KBM-7 (cell line): ENCODE data around the gene LRRIQ1.
A peak's percentile ranks its signal among the peaks of the same experiment; 100 is the strongest.

Experiments used
- DNase-seq: peaks from one replicate; pipeline ENCODE4 v3.0.0-alpha.2; 2015
- in situ Hi-C: fragments of 300-500 bp; cut with MboI; formaldehyde crosslinking; loops from 2 replicates; pipeline ENCODE4 v1.14.3; 2020; ENCODE audit warnings: low sequenced_read_pairs, low pct_unique_long_range_greater_than_20kb, mixed read lengths

The LRRIQ1 gene

DNA sequence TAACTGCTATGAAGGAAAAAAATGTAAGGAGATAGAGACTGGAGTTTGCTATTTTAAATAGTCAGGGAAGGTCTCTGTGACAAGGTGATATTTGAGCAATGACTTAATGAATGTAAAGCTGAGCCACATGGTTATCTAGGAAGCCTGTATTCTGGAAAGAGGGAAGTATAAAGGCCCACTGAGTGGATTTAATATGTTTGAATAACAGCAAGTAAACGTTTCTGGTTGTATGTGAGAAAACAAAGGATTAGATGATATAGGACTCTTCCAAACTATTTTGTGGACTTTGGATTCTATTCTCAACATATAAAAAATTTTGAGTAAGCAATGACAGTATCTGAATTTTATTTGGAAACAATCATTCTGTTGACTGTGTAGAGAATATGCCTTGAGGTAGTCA, 5.2 kb downstream of the LRRIQ1 start:
- in situ Hi-C loops: no loop called here
- no peak for DNase-seq

DNA sequence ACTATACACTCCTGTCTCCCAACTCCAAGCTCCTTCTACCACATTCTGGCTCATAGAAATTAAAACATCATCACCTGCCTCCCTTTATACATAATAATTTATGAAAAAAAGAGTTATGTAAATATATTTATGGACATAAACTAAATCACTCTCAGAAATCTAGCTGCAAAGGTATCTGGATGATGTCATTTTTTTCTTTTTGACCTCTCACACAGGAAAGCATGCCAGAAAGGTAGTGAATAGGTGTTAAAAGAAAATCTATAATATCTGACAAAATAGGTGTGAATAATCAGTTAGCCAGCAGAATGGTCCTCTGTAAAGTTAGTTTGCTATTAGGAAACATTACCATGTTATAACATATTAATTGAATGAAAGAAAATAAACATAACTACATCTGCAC, 7.7 kb downstream of the LRRIQ1 start:
- in situ Hi-C loops: no loop called here
- DNase-seq: no peak

DNA sequence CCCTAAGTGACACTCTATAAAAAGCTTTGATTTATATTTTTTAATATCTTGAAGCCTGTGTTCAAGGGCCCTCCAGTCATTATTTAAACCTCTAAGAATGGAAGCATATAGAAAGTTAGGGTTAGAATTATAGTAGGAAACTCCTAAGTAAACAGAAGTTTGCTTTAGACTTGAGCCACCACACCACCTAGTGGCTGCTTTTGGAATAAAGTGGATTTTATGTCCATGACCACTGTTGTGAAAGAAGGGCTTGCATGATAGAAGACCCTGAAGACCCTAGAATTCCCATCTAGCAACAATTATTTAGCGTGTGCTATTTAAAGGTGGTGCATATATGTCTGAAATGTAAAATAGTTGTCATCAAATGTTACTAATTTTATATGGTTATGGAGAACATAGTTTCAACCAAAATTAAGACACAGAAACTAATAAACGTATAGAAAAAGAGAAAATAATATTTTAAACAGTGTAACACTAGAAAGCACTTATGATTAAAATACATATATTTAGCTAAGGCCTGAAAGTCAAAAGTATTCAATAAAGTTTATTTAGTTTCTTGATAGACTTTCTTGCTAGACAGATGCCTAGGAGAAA, 21.3 kb downstream of the LRRIQ1 start:
- in situ Hi-C loops: no loop called here
- peak; percentile 35 for DNase-seq

DNA sequence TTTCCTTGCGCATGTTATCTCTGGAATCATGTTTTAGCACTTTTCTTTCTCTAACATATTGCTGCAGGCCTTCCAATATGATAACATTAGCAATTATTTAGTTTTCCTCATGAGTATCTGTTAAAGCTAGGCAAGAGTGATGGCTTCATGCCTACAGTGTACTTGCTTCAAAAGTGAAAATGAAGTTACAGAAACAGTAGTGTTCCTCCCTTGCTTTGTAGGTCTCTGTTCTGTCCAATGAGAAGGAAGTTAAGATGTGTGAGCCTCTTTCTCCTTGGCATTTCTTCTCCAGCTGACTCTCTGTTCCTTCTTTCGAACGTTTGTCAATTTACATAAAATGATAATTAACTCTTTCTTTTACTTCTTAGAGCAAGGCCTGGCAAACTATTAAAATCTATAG, 22.2 kb downstream of the LRRIQ1 start:
- DNase-seq: no peak
- in situ Hi-C loops: no loop called here

- in situ Hi-C loops: no loop called here
- DNase-seq: no peak
Measured at GRCh38 chr12:85059594-85059993, 23.4 kb downstream of the LRRIQ1 start.

DNA sequence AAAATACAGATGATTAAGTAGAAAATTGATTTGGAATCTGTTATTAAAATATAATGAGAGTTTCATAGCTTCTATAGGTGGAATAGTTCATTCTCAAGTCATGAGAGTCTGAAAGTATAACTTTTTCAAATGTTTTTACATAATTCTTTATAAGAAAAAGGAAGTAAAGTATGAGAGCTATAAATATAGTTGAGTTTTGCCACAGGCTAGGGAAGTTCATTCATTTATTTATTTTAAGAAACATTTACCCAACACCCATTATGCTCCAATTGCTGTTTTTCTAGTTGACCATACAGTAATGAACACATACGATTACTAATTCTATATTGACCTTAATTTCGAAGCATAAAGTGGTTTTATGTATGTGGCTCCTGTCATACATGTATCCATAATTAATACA, 24.8 kb downstream of the LRRIQ1 start:
- no peak for DNase-seq
- in situ Hi-C loops: no loop called here

DNA sequence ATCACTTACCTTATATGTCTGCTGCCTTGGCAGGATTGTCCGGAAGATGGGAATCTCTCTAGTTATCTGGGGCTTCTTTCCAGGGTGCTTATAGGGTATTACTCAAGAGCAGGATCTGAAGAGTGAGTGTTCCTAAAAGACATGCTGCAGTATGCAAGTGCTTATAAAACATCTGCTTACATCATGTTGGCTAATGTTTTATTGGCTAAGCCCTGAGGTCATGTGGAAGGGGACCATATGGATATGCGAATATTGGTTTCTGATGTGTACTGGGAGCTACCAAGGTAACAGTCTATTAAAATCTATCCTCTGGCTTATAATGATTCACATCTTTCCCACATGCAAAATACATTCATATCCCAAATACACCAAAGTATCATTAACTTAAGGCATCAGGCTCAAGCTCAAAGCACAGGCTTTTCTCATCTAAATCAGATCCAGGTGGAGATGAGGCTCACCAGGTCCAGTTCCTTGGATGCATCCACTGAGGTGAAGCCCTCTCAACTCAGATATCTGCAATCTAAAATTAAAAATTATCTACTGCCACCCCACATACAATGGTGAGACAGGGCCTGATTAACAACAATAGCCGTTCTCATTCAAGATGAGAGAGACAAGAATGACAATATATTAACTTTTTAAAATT, 29.8 kb downstream of the LRRIQ1 start:
- in situ Hi-C loops: no loop called here
- no peak for DNase-seq

GRCh38 chr12:85072826-85073225, 36.7 kb downstream of the LRRIQ1 start:
- DNase-seq: no peak
- in situ Hi-C loops: no loop called here

GRCh38 chr12:85076688-85077430, 40.7 kb downstream of the LRRIQ1 start:
- in situ Hi-C loops: no loop called here

GRCh38 chr12:85085066-85085465, 48.9 kb downstream of the LRRIQ1 start:
- DNase-seq: no peak
- in situ Hi-C loops: no loop called here

More at GRCh38 chr12:85076688-85077430, 40.7 kb downstream of the LRRIQ1 start:
- peak; percentile 39 for DNase-seq

DNA sequence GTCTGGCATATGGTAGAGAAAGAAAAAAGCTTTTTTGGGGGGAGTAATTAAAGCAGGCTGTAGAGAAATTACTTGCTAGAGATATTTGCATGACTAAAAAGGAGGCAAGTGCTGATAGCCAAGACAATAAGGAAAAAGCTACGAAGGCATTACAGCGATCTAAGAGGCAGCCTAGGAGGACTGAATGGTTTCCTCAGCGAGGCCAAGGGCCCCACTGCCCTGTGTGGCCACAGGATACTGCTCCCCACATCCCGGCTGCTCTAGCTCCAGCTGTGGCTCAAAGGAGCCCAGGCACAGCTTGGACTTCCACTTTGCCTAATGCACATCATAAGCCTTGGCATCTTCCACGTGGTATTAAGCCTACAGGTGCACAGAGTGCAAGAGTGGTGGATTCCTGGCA, 53.6 kb downstream of the LRRIQ1 start:
- in situ Hi-C loops: no loop called here
- no peak for DNase-seq

- DNase-seq: no peak
- in situ Hi-C loops: no loop called here
Measured at GRCh38 chr12:85092814-85093370, 56.7 kb downstream of the LRRIQ1 start.

GRCh38 chr12:85095501-85095900, 59.4 kb downstream of the LRRIQ1 start:
- in situ Hi-C loops: no loop called here
- DNase-seq: no peak

DNA sequence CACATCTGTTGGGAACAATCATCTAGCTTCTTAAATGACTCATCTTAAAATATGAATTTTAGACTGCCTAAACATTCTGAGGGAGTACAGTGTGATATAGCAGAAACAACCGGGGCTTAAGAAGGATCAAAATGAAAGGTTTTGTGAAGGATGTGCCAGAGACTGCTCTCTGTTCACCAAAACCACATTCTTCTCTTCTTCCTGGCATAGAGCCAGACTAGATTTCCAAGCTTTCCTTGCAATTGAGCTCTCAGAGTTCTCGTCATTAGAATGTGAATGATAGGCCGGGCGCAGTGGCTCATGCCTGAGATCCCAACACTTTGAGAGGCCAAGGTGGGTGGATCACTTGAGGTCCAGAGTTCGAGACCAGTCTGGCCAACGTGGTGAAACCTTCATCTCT, 94.5 kb downstream of the LRRIQ1 start:
- in situ Hi-C loops: no loop called here
- no peak for DNase-seq

GRCh38 chr12:85138833-85139232, 102.7 kb downstream of the LRRIQ1 start:
- DNase-seq: no peak
- in situ Hi-C loops: no loop called here

DNA sequence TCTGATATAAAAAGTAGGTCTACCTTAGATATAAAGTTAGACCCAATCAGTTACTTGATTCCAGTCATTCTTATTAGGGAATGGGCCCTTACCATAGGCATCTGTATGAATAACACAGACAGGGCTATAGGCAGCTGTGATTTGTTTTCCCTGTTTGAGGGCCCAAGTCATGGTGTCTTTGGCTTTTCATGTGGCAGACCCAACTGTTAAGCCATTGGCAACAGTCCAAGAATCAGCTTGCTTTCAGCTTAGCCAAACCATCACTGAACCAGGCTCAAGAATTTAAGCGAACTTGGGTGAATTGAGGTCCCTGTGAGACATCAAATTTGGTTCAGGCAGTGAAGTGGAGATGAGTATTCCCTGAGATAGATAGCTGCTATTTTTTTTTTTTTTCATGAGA, 111.2 kb downstream of the LRRIQ1 start:
- in situ Hi-C loops: no loop called here
- no peak for DNase-seq

GRCh38 chr12:85152311-85152729, 116.2 kb downstream of the LRRIQ1 start:
- no peak for DNase-seq
- in situ Hi-C loops: no loop called here

DNA sequence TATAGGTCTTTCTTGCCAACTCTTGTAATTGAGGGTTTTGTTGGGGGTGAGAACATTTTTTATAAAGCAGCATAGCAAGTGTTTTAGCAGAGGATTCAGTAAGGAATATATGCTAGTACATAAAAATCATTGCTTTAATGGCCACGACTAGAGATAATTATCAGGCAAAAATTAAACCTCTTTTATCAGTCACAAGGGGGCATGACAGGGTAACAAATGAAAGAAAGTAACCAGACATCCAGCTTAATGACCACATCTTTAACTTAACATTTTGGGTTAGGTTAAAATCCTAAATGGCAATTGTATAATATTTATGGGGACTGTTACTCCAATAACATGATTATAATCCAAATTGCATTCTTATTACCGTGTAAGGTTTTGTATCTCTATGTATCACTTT, 119.6 kb downstream of the LRRIQ1 start:
- in situ Hi-C loops: no loop called here
- DNase-seq: peak; percentile 2

GRCh38 chr12:85156569-85156968, 120.4 kb downstream of the LRRIQ1 start:
- peak; percentile 0 for DNase-seq
- in situ Hi-C loops: no loop called here

DNA sequence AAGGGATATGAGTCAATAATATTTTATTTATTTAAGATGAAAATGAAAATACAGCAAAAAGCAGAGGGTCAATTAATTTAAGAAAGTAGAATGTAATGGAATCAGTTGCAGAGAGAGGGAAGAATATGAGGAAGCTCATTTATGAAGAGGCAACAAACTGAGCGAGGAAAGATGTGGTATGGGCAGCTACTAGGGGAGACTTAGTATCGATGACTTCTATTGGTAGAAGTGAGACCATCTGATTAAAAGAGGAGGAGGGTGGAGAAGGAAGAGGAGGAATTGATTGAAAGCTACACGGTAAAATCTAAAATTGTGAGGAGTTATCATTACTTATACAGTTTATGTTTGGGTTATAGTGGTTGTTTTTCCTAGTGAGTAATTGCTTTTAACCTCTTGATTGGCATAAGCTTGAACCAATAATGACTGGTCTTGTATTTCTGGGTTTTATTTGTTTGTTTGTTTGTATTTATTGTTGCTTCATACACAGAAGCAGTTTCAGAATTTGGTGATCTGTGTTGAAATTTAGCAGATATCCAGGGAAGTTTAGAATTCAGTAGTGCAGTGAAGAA, 121.0 kb downstream of the LRRIQ1 start:
- in situ Hi-C loops: no loop called here
- DNase-seq: no peak
